Kidney epithelial cell (primary cell): ENCODE results near the gene PPP1R1C. TPM values are rescaled to one million over a fixed set of nuclear protein-coding genes. Genes with fewer than 3 reads are reported as not detected.

Experiments
- DNase-seq: peaks from one replicate; pipeline ENCODE4 v3.0.0-alpha.2; 2010; ENCODE audit warnings: low read depth
- H3K27me3 ChIP-seq: 2 replicates; pipeline ENCODE4 v1.6.0; 2011; ENCODE audit warnings: low read length; ENCODE audit not compliant: control insufficient read depth, insufficient read depth
- H3K36me3 ChIP-seq: 2 replicates; pipeline ENCODE4 v1.5.1; 2011; ENCODE audit warnings: low read length; ENCODE audit not compliant: control insufficient read depth, insufficient read depth
- H3K4me3 ChIP-seq: 2 replicates; pipeline ENCODE4 v1.5.1; 2011; ENCODE audit warnings: low read depth, mild to moderate bottlenecking, control low read depth, low read length
- CTCF ChIP-seq: IDR thresholded peaks from 2 replicates; pipeline ENCODE4 v1.5.1; 2011; ENCODE audit warnings: mild to moderate bottlenecking, moderate library complexity, low read length, control low read depth, inconsistent platforms; ENCODE audit not compliant: insufficient read depth, poor library complexity, severe bottlenecking
- total RNA-seq: library from RNA; depleted of rRNA; stranded (reverse); fragments of >200 nt; gene quantifications from 2 replicates; pipeline ENCODE4 v1.2.3, GENCODE V29; 2015

PPP1R1C gene
- total RNA-seq, 1 donor from 2014 or later = 2.1 TPM

- Histone ChIP-seq H3K27me3 (no peaks in the 10 kb centered on the region), H3K36me3 (no peaks in the 10 kb centered on the region), H3K4me3 (no peak overlapping the region)
- DNase-seq = no peak
- no peak for TF ChIP-seq CTCF
These were observed 129.6 kb downstream of the PPP1R1C start for GRCh38 chr2:182115258-182115657.

- TF ChIP-seq CTCF = no peak
- Histone ChIP-seq H3K27me3 (no peaks in the 10 kb centered on the region), H3K36me3 (no peaks in the 10 kb centered on the region), H3K4me3 (no peak overlapping the region)
- no peak for DNase-seq
These were observed 131.1 kb downstream of the PPP1R1C start for GRCh38 chr2:182116774-182117173.

- no peak for TF ChIP-seq CTCF
- Histone ChIP-seq H3K36me3 (no peaks in the 10 kb centered on the region), H3K27me3 (no peaks in the 10 kb centered on the region), H3K4me3 (no peak overlapping the region)
- DNase-seq = peak; percentile 4
These were observed 131.5 kb downstream of the PPP1R1C start for GRCh38 chr2:182117196-182117595.

GRCh38 chr2:182128821-182129707, 143.4 kb downstream of the PPP1R1C start:
- no peak overlapping the region for H3K4me3 ChIP-seq
- H3K36me3 ChIP-seq = no peaks in the 10 kb centered on the region
- H3K27me3 ChIP-seq = no peaks in the 10 kb centered on the region
- no peak for DNase-seq
- TF ChIP-seq CTCF = no peak

GRCh38 chr2:182132605-182133004, 147.0 kb downstream of the PPP1R1C start:
- no peak for DNase-seq
- Histone ChIP-seq H3K36me3 (no peaks in the 10 kb centered on the region), H3K4me3 (no peak overlapping the region), H3K27me3 (no peaks in the 10 kb centered on the region)
- no peak for TF ChIP-seq CTCF
